C4-2B (cell line): ENCODE results near the gene NCK2.

ENCODE experiments used
- CTCF ChIP-seq: fragments of 450-650 bp; conservative IDR thresholded peaks from 2 replicates; pipeline ENCODE4 v1.5.1; 2017; ENCODE audit warnings: mild to moderate bottlenecking
- ZFX ChIP-seq: fragments of 450-650 bp; IDR thresholded peaks from 2 replicates; pipeline ENCODE4 v1.6.1; 2017

GRCh38 chr2:105774781-105775337 lies 30.1 kb downstream of the NCK2 start:
- TF ChIP-seq CTCF (no peak), ZFX (no peak)
